ENCODE results near the gene FAHD2A.
"Not testable (repeated sequence)": the region's sequence is repeated elsewhere in the genome, so short reads cannot be mapped to it uniquely, and the experiment has no call there.

FAHD2A gene, protein sequence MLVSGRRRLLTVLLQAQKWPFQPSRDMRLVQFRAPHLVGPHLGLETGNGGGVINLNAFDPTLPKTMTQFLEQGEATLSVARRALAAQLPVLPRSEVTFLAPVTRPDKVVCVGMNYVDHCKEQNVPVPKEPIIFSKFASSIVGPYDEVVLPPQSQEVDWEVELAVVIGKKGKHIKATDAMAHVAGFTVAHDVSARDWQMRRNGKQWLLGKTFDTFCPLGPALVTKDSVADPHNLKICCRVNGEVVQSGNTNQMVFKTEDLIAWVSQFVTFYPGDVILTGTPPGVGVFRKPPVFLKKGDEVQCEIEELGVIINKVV

DNA sequence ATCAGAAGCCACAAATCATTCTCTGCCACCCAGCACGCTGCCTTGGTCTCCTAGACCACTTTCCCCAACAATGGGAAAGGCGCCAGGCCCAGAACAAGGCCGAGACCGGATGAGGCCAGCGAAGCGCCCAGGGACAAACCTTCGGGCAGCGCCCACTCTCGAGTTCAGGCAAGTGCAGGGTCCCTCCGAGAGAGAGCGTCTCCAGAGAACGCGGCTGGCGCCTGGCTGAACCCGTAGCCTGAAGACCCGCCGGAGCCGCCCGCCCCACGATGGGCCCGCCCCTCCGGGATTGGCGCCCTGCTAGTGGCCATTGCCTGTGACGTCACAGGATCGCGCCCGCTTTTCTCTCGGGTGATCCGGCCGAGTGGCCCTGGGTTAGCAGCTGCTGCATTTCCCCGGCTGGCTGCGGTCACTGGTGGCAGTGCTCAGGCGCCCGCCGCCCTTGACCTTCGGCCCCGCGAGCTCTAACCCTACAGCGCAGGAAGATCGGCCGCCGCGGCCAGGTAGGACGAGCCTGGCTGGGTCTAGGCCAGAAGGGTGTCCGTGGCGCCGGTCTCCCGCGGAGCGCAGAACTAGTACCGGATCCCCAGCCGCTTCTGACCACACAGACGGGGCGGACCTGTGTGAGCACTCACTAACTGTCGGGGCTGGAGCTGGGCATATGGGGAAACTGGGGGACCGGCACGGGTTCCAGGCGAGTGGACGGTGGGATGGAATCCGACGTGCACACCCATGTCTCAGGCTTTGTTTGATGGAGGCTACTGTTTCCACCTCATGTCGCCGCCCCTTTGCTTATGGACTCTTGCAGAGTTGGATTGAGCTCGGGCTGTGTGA, at the start of gene FAHD2A:
FAHD2A (plus strand) TSS at position 339 of the 834 bp plus-strand sequence. CDS start 2,851 bp downstream, outside the sequence.
- peak; percentile 93 to 95 for DNase-seq (ENCODE audit: low read depth in 2 of 2)

DNA sequence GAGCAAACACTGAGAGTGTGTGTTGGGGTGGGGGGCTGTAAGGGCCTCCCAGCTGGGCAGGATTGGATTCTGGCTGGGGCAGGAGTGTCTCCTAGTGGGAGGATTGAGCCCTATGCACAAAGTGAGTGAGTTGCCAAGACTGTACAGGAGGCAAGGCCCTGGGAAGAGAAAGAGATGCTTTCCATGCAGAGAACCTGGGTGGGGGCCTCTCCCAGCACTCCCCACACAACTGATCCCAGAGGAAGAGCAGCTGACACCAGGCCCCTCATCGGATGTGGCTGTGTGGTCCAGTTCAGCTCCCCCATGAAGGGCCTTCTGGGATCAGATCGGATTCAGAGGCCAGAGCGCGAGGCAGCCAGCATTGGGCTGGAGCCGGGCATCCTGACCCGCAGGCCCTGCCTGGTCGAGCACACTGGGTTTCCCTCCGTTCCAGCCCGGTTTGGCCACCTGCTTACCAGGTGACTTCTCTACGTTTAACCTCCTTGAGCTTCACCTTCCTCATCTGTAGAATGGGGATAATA, 49.4 kb upstream of the FAHD2A start:
- no peak for DNase-seq (ENCODE audit: low read depth in 2 of 2)

- no peak for DNase-seq (ENCODE audit: low read depth in 2 of 2)
These were observed 48.7 kb upstream of the FAHD2A start for GRCh38 chr2:95353613-95354468.

GRCh38 chr2:95354469-95354901, 48.0 kb upstream of the FAHD2A start:
- DNase-seq (ENCODE audit: low read depth in 2 of 2): no peak

DNA sequence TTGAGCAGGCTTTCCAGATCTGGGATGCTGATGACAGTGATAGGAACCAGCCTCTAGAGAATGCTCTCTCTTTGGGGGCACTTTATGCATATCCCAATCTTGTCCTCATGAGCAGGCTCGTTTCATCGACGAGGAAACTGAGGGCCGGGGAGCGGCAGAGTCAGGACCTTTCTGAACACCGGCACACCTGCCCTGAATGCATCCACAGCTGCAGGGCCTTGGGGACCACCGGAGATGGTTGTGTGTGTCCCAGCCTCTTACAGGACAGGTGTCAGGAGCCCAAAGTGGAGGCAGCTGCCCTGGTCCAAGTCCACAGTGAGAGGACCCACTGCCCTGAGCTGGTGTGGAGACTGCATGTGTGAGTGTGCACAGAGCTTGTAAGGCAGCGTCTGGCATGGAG, 47.6 kb upstream of the FAHD2A start:
- DNase-seq (ENCODE audit: low read depth in 2 of 2): no peak

- not testable (repeated sequence) for DNase-seq (ENCODE audit: low read depth in 2 of 2)
These were observed 47.0 kb upstream of the FAHD2A start for GRCh38 chr2:95355486-95355885.

GRCh38 chr2:95356821-95357700, 45.4 kb upstream of the FAHD2A start:
- DNase-seq (ENCODE audit: low read depth in 2 of 2): no peak

GRCh38 chr2:95357717-95358280, 44.7 kb upstream of the FAHD2A start:
- DNase-seq (ENCODE audit: low read depth in 2 of 2): no peak

- no peak for DNase-seq (ENCODE audit: low read depth in 2 of 2)
These were observed 43.5 kb upstream of the FAHD2A start for GRCh38 chr2:95359031-95359430.

- DNase-seq (ENCODE audit: low read depth in 2 of 2): no peak
These were observed 43.0 kb upstream of the FAHD2A start for GRCh38 chr2:95359501-95359930.

DNA sequence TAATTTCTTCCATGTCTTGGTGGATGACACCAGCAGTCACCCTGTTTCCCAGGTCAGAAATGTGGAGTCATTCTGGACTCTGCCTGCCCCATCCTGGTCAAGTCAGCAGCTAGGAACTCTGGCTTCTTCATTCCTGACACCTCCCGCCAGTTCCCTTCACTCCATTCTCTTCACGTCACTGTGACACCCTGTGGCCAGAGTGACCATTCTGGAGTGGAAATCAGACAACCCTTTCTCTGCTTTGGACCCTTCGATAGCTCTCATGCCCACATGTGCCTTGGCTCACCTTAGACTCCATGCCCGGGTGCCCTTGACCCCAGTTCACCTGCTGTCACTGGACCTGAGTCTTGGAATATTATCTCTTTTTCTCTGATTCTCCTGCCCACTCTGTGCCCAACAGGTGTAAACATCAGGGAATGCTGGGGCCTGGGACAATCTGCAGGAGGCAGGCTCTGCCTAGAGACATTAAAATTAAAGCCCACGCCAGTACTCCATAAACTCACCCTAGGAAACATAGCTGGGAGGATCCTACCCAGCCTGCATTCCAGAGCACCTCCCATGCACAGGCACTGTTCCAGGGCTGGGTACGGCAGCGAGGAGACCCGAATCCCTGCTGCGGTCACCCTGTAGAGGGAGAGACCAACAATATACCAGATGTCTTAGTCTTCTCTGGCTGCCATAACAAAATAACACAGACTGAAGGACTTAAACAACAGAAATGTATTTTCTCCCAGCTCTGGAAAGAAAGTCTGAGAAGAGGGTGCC, 41.1 kb upstream of the FAHD2A start:
- no peak for DNase-seq (ENCODE audit: low read depth in 2 of 2)

GRCh38 chr2:95362486-95362885, 40.0 kb upstream of the FAHD2A start:
- DNase-seq (ENCODE audit: low read depth in 2 of 2): no peak

GRCh38 chr2:95366514-95366913, 36.0 kb upstream of the FAHD2A start:
- no peak for DNase-seq (ENCODE audit: low read depth in 2 of 2)

GRCh38 chr2:95372216-95372829, 30.2 kb upstream of the FAHD2A start:
- DNase-seq (ENCODE audit: low read depth in 2 of 2): no peak

DNA sequence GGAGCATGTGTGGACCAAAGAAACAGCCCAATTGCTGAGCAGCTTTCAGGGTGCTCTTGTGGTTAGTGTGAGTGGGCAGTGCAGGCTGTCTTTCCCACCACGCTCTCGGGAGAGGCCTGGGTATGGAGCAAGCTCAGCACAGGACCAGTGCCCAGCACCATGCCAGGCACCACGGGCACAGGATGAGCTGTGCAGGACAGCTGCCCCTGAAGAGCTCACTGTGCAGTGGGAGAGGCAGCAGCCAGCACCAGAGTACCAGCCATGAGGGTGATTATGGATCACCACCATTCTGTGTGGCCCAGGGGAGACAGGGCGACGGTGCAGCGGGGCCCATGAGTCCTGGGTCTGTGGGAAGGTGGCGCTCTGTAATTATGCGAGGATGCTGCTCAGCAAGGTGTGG, 29.7 kb upstream of the FAHD2A start:
- DNase-seq (ENCODE audit: low read depth in 2 of 2): no peak

GRCh38 chr2:95374029-95374428, 28.5 kb upstream of the FAHD2A start:
- DNase-seq (ENCODE audit: low read depth in 2 of 2): no peak

- no peak for DNase-seq (ENCODE audit: low read depth in 2 of 2)
These were observed 28.0 kb upstream of the FAHD2A start for GRCh38 chr2:95374451-95374920.

GRCh38 chr2:95374921-95375471, 27.5 kb upstream of the FAHD2A start:
- no peak for DNase-seq (ENCODE audit: low read depth in 2 of 2)
